ENCODE data around the gene GLI3. TPM values are rescaled to one million over a fixed set of nuclear protein-coding genes. Genes with fewer than 3 reads are reported as not detected.
A peak's percentile ranks its signal among the peaks of the same experiment; 100 is the strongest.
"Not testable (repeated sequence)": the region's sequence is repeated elsewhere in the genome, so short reads cannot be mapped to it uniquely, and the experiment has no call there.

Gene GLI3
- total RNA-seq, 1 experiment from 2014 or later, result 23.1 TPM

GRCh38 chr7:42211938-42212337 lies 25.1 kb downstream of the GLI3 start:
- POLR2A ChIA-PET, result interaction anchor here (0.8 to 1.2 kb wide), 5 partner anchors 13 to 20 kb away, joined by 3 to 8 read pairs (median 3); no protein-coding TSS in a partner anchor
- Mint-ChIP-seq H3K4me3 (ENCODE audit: unreplicated experiment) (no peak overlapping the region), H3K36me3 (ENCODE audit: insufficient read depth, unreplicated experiment) (peaks cover 38% of the 10 kb centered on the region), H3K4me1 (ENCODE audit: insufficient read depth, unreplicated experiment) (peaks cover 2% of the 10 kb centered on the region), H3K9me3 (ENCODE audit: unreplicated experiment) (no peaks in the 10 kb centered on the region), H3K27ac (ENCODE audit: low read depth, unreplicated experiment) (peak overlapping the region; percentile 58), H3K27me3 (ENCODE audit: insufficient read depth, unreplicated experiment) (no peaks in the 10 kb centered on the region)
- intact Hi-C loops (cut with micrococcal nuclease), result no loop called here
- CTCF ChIA-PET, result interaction anchor here (0.8 to 2.7 kb wide), 3 partner anchors 12 to 233 kb away, joined by 3 to 7 read pairs (median 3); no protein-coding TSS in a partner anchor
- no peak for DNase-seq (ENCODE audit: unreplicated experiment)
- no peak for TF ChIP-seq CTCF (IDR thresholded peaks at IDR 0.05; ENCODE audit: unreplicated experiment)
- no TSS peak for BruUV-seq (replicated peaks)

GRCh38 chr7:42210779-42211178 lies 26.2 kb downstream of the GLI3 start:
- Mint-ChIP-seq H3K4me1 (ENCODE audit: insufficient read depth, unreplicated experiment) (no peaks in the 10 kb centered on the region), H3K36me3 (ENCODE audit: insufficient read depth, unreplicated experiment) (peaks cover 26% of the 10 kb centered on the region), H3K27me3 (ENCODE audit: insufficient read depth, unreplicated experiment) (no peaks in the 10 kb centered on the region), H3K27ac (ENCODE audit: low read depth, unreplicated experiment) (no peak overlapping the region), H3K4me3 (ENCODE audit: unreplicated experiment) (no peak overlapping the region), H3K9me3 (ENCODE audit: unreplicated experiment) (no peaks in the 10 kb centered on the region)
- ChIA-PET CTCF (interaction anchor here (2.7 kb wide), 1 partner anchor 11 kb away, joined by 7 read pairs; no protein-coding TSS in a partner anchor), POLR2A (interaction anchor here (0.6 to 1.6 kb wide), 4 partner anchors 9 to 167 kb away, joined by 3 to 8 read pairs (median 3); no protein-coding TSS in a partner anchor)
- no peak for TF ChIP-seq CTCF (IDR thresholded peaks at IDR 0.05; ENCODE audit: unreplicated experiment)
- intact Hi-C loops (cut with micrococcal nuclease), result no loop called here
- no TSS peak for BruUV-seq (replicated peaks)
- DNase-seq (ENCODE audit: unreplicated experiment), result no peak

- Mint-ChIP-seq H3K27ac (ENCODE audit: low read depth, unreplicated experiment) (no peak overlapping the region), H3K4me1 (ENCODE audit: insufficient read depth, unreplicated experiment) (no peaks in the 10 kb centered on the region), H3K9me3 (ENCODE audit: unreplicated experiment) (no peaks in the 10 kb centered on the region), H3K27me3 (ENCODE audit: insufficient read depth, unreplicated experiment) (no peaks in the 10 kb centered on the region), H3K4me3 (ENCODE audit: unreplicated experiment) (no peak overlapping the region), H3K36me3 (ENCODE audit: insufficient read depth, unreplicated experiment) (peaks cover 28% of the 10 kb centered on the region)
- TF ChIP-seq CTCF (IDR thresholded peaks at IDR 0.05; ENCODE audit: unreplicated experiment), result no peak
- POLR2A ChIA-PET, result interaction anchor here (0.7 to 1.6 kb wide), 3 partner anchors 9 to 214 kb away, joined by 3 to 4 read pairs (median 3); no protein-coding TSS in a partner anchor
- CTCF ChIA-PET, result interaction anchor here (0.6 to 2.7 kb wide), 5 partner anchors 11 to 436 kb away, joined by 3 to 7 read pairs (median 3); no protein-coding TSS in a partner anchor
- BruUV-seq (replicated peaks), result no TSS peak
- intact Hi-C loops (cut with micrococcal nuclease), result no loop called here
- DNase-seq (ENCODE audit: unreplicated experiment), result no peak
Observed at GRCh38 chr7:42210333-42210732, 26.7 kb downstream of the GLI3 start.

GRCh38 chr7:42209085-42209484 lies 27.9 kb downstream of the GLI3 start:
- peaks cover 28% of the 10 kb centered on the region for H3K36me3 Mint-ChIP-seq (ENCODE audit: insufficient read depth, unreplicated experiment)
- CTCF ChIA-PET, result interaction anchor here (2.7 kb wide), 1 partner anchor 9 kb away, joined by 7 read pairs; no protein-coding TSS in a partner anchor
- H3K9me3 Mint-ChIP-seq (ENCODE audit: unreplicated experiment); H3K27ac Mint-ChIP-seq (ENCODE audit: low read depth, unreplicated experiment); BruUV-seq (replicated peaks); H3K27me3 Mint-ChIP-seq (ENCODE audit: insufficient read depth, unreplicated experiment); H3K4me3 Mint-ChIP-seq (ENCODE audit: unreplicated experiment); DNase-seq (ENCODE audit: unreplicated experiment); intact Hi-C loops (cut with micrococcal nuclease); H3K4me1 Mint-ChIP-seq (ENCODE audit: insufficient read depth, unreplicated experiment): not testable (repeated sequence)
- POLR2A ChIA-PET, result interaction anchor here (0.8 to 2.7 kb wide), 5 partner anchors 10 to 23 kb away, joined by 3 to 11 read pairs (median 5); no protein-coding TSS in a partner anchor

Data from MCF 10A (cell line).